DND-41 (cell line): ENCODE measurements around the gene AOPEP.

Source experiments
- ATAC-seq: fragments of 200-7000 bp; cut with Tn5 transposase; 3 replicates; pipeline ENCODE4 v1.9.1; 2021; ENCODE audit warnings: low read depth; ENCODE audit not compliant: insufficient read depth
- DNase-seq: peaks from one replicate; pipeline ENCODE4 v3.0.0-alpha.2; 2020
- H2AFZ ChIP-seq: 2 replicates; pipeline ENCODE4 v1.6.0; 2012; ENCODE audit warnings: low read depth, low read length
- H3K27ac ChIP-seq: 2 replicates; pipeline ENCODE4 v1.5.1; 2012; ENCODE audit warnings: low read length, inconsistent platforms
- H3K27me3 ChIP-seq: fragments of 200-600 bp; sonication (generic); 2 replicates; pipeline ENCODE4 v1.6.0; 2012; ENCODE audit warnings: low read length, mild to moderate bottlenecking, inconsistent platforms; ENCODE audit not compliant: insufficient read depth, poor library complexity
- H3K36me3 ChIP-seq: 2 replicates; pipeline ENCODE4 v1.5.1; 2012; ENCODE audit warnings: low read length, inconsistent platforms; ENCODE audit not compliant: insufficient read depth
- H3K4me1 ChIP-seq: 2 replicates; pipeline ENCODE4 v1.5.1; 2012; ENCODE audit warnings: mild to moderate bottlenecking, low read length; ENCODE audit not compliant: insufficient read depth
- H3K4me2 ChIP-seq: 2 replicates; pipeline ENCODE4 v1.6.0; 2012; ENCODE audit warnings: mild to moderate bottlenecking, moderate library complexity, low read length, inconsistent platforms; ENCODE audit not compliant: insufficient read depth
- H3K4me3 ChIP-seq, 2 experiments: fragments of 200-600 bp in 1 of 2; shearing (Covaris generic) in 1 of 2; 2 replicates each; pipeline ENCODE4 v1.5.1; 2012 to 2016; ENCODE audit warnings: inconsistent platforms in 2 of 2, low read length in 2 of 2, mild to moderate bottlenecking in 2 of 2, low read depth in 1 of 2, moderate library complexity in 1 of 2
- H3K79me2 ChIP-seq: 2 replicates; pipeline ENCODE4 v1.6.0; 2012; ENCODE audit warnings: low read length, inconsistent platforms; ENCODE audit not compliant: insufficient read depth
- H3K9ac ChIP-seq: 2 replicates; pipeline ENCODE4 v1.6.0; 2012; ENCODE audit warnings: low read depth, mild to moderate bottlenecking, inconsistent platforms, low read length, moderate library complexity
- H3K9me3 ChIP-seq: 2 replicates; pipeline ENCODE4 v1.5.1; 2012; ENCODE audit warnings: low read length, moderate library complexity, mild to moderate bottlenecking, inconsistent platforms; ENCODE audit not compliant: insufficient read depth, severe bottlenecking
- H4K20me1 ChIP-seq: 2 replicates; pipeline ENCODE4 v1.6.0; 2012; ENCODE audit warnings: low read length; ENCODE audit not compliant: insufficient read depth
- CTCF ChIP-seq: IDR thresholded peaks from 2 replicates; pipeline ENCODE4 v1.5.1; 2012; ENCODE audit warnings: borderline replicate concordance, low read length, moderate library complexity, mild to moderate bottlenecking; ENCODE audit not compliant: poor library complexity, severe bottlenecking; ENCODE audit errors: extremely low read depth
- EZH2 ChIP-seq: IDR thresholded peaks from 3 replicates; pipeline ENCODE4 v1.6.1; 2012; ENCODE audit warnings: borderline replicate concordance, low read depth, mild to moderate bottlenecking, moderate library complexity, low read length, inconsistent platforms; ENCODE audit not compliant: severe bottlenecking

The AOPEP gene

DNA sequence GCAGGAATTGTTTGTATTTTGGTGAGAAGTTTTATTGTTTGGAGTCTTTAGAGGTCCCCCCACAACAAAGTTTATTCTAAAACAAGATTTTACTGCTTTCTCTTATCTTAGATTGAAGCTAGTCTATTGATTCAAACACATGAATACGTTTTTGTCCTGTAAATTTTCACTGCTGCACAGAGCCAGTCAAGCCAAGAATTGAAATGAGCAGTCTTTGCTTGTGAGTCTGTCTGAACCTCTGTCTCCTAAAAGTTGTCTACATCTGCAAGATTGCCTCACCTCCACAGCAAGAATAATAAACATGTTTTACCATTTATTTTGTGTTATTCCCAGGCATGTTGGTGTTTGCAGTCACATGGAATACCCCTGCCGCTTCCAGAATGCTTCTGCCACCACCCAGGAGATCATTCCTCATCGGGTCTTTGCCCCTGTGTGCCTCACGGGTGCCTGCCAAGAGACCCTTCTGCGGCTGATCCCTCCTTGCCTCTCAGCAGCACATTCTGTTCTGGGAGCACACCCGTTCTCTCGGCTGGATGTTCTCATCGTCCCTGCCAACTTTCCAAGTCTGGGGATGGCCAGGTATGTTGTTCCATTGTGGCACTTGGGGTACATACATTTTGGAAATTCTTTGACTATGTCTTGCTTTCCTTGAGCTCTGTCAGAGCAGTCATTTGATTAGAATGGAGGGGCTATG is 74.1 kb downstream of the AOPEP start:
- Histone ChIP-seq H3K36me3 (peaks cover 14% of the 10 kb centered on the region), H3K4me3 (no peak overlapping the region), H3K4me1 (no peaks in the 10 kb centered on the region), H3K4me2 (no peak overlapping the region), H3K9me3 (no peaks in the 10 kb centered on the region), H3K9ac (no peak overlapping the region), H4K20me1 (no peaks in the 10 kb centered on the region), H2AFZ (no peak overlapping the region), H3K27ac (no peak overlapping the region), H3K79me2 (no peaks in the 10 kb centered on the region), H3K27me3 (no peaks in the 10 kb centered on the region)
- ATAC-seq (no peak), DNase-seq (no peak)
- TF ChIP-seq CTCF (no peak), EZH2 (no peak)

GRCh38 chr9:94801234-94801633 is 74.7 kb downstream of the AOPEP start:
- Histone ChIP-seq H3K4me3 (no peak overlapping the region), H3K9ac (no peak overlapping the region), H3K27ac (no peak overlapping the region), H2AFZ (no peak overlapping the region), H3K79me2 (no peaks in the 10 kb centered on the region), H4K20me1 (no peaks in the 10 kb centered on the region), H3K4me1 (no peaks in the 10 kb centered on the region), H3K4me2 (no peak overlapping the region), H3K9me3 (no peaks in the 10 kb centered on the region), H3K36me3 (peaks cover 14% of the 10 kb centered on the region), H3K27me3 (no peaks in the 10 kb centered on the region)
- DNase-seq (no peak), ATAC-seq (no peak)
- no peak for TF ChIP-seq CTCF
- TF ChIP-seq EZH2: no peak

DNA sequence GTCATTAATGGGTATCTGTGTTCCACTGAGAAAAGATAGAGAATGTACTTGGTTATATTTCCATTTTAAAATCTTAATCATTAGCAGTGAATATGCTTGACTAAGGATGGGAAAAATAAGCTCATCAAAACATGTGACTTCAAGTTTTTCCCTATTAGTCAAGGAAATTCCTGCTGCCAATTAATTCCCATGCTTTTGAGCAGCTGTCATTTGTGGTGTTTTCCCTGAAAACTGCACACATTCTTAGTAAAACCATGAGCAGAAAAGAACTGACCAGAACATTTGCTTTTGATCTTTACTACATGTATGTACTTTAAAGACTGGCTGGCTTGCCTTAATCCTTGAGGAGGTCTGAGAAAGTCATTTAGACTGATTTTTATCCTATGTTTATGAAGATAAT is 75.2 kb downstream of the AOPEP start:
- H3K9ac ChIP-seq: no peak overlapping the region
- H3K9me3 ChIP-seq: no peaks in the 10 kb centered on the region
- ATAC-seq (no peak), DNase-seq (no peak)
- H3K79me2 ChIP-seq: no peaks in the 10 kb centered on the region
- no peak for TF ChIP-seq CTCF
- no peak for TF ChIP-seq EZH2
- H3K4me2 ChIP-seq: no peak overlapping the region
- H3K27ac ChIP-seq: no peak overlapping the region
- H2AFZ ChIP-seq: no peak overlapping the region
- H3K36me3 ChIP-seq: peaks cover 14% of the 10 kb centered on the region
- H3K27me3 ChIP-seq: no peaks in the 10 kb centered on the region
- no peaks in the 10 kb centered on the region for H4K20me1 ChIP-seq
- no peaks in the 10 kb centered on the region for H3K4me1 ChIP-seq
- no peak overlapping the region for H3K4me3 ChIP-seq

GRCh38 chr9:94802251-94802650 is 75.8 kb downstream of the AOPEP start:
- Histone ChIP-seq H2AFZ (no peak overlapping the region), H3K4me2 (no peak overlapping the region), H3K4me3 (no peak overlapping the region), H3K9me3 (no peaks in the 10 kb centered on the region), H3K9ac (no peak overlapping the region), H3K36me3 (peaks cover 14% of the 10 kb centered on the region), H3K4me1 (no peaks in the 10 kb centered on the region), H3K27ac (no peak overlapping the region), H4K20me1 (no peaks in the 10 kb centered on the region), H3K79me2 (no peaks in the 10 kb centered on the region), H3K27me3 (no peaks in the 10 kb centered on the region)
- no peak for DNase-seq
- ATAC-seq: no peak
- TF ChIP-seq CTCF (no peak), EZH2 (no peak)
